SK-N-SH (cell line): ENCODE results near the gene ATP6V1C2.

Source experiments
- CTCF ChIP-seq: fragments of 200-600 bp; sonication (generic); IDR thresholded peaks from 2 replicates; pipeline ENCODE4 v1.6.1; 2017; ENCODE audit warnings: antibody characterized with exemption, mild to moderate bottlenecking, moderate library complexity
- EP300 ChIP-seq, 2 experiments: IDR thresholded peaks; 2 replicates each; pipeline versions ENCODE4 v1.4.0 to v1.6.1; 2012; ENCODE audit warnings: borderline replicate concordance in 1 of 2, low read depth in 1 of 2, low read length in 1 of 2

GRCh38 chr2:10774394-10774793 is 53.0 kb downstream of the ATP6V1C2 start:
- no peak for TF ChIP-seq CTCF
- TF ChIP-seq EP300 (IDR thresholded peaks at IDR 0.05; ENCODE audit: borderline replicate concordance in 1 of 2, low read depth in 1 of 2, low read length in 1 of 2): no peak
